Parathyroid adenoma (tissue), 2 donors: ENCODE results near the gene SMO.

Experiments used
- H2AFZ ChIP-seq: fragments of 300-600 bp; sonication (generic); one replicate; pipeline ENCODE4 v1.7.0; 2017; ENCODE audit warnings: antibody characterized with exemption, mild to moderate bottlenecking
- H3K27ac ChIP-seq: fragments of 300-600 bp; sonication (generic); one replicate; pipeline ENCODE4 v1.7.0; 2017
- H3K27me3 ChIP-seq: fragments of 300-600 bp; sonication (generic); one replicate; pipeline ENCODE4 v1.7.0; 2017; ENCODE audit warnings: low read length; ENCODE audit not compliant: control insufficient read depth, insufficient read depth
- H3K36me3 ChIP-seq: fragments of 300-600 bp; sonication (generic); one replicate; pipeline ENCODE4 v1.7.0; 2017; ENCODE audit warnings: low read length; ENCODE audit not compliant: control insufficient read depth, insufficient read depth
- H3K4me1 ChIP-seq: fragments of 300-600 bp; sonication (generic); one replicate; pipeline ENCODE4 v1.7.0; 2017; ENCODE audit warnings: control low read depth
- H3K4me2 ChIP-seq: fragments of 300-600 bp; sonication (generic); one replicate; pipeline ENCODE4 v1.7.0; 2017; ENCODE audit warnings: low read length
- H3K4me3 ChIP-seq: fragments of 300-600 bp; sonication (generic); one replicate; pipeline ENCODE4 v1.7.0; 2017; ENCODE audit warnings: low read depth, low read length
- H3K79me2 ChIP-seq: fragments of 300-600 bp; sonication (generic); one replicate; pipeline ENCODE4 v1.7.0; 2017; ENCODE audit warnings: control low read depth
- H3K9ac ChIP-seq: fragments of 300-600 bp; sonication (generic); one replicate; pipeline ENCODE4 v1.7.0; 2017; ENCODE audit warnings: mild to moderate bottlenecking
- H3K9me3 ChIP-seq: fragments of 300-600 bp; sonication (generic); one replicate; pipeline ENCODE4 v1.7.0; 2017; ENCODE audit warnings: low read length; ENCODE audit not compliant: control insufficient read depth
- CTCF ChIP-seq: fragments of 300-600 bp; sonication (generic); IDR thresholded peaks from one replicate; pipeline ENCODE4 v1.7.0; 2017; ENCODE audit warnings: antibody characterized with exemption, mild to moderate bottlenecking
- donor health status: primary hyperparathyroidism.

The SMO gene

DNA sequence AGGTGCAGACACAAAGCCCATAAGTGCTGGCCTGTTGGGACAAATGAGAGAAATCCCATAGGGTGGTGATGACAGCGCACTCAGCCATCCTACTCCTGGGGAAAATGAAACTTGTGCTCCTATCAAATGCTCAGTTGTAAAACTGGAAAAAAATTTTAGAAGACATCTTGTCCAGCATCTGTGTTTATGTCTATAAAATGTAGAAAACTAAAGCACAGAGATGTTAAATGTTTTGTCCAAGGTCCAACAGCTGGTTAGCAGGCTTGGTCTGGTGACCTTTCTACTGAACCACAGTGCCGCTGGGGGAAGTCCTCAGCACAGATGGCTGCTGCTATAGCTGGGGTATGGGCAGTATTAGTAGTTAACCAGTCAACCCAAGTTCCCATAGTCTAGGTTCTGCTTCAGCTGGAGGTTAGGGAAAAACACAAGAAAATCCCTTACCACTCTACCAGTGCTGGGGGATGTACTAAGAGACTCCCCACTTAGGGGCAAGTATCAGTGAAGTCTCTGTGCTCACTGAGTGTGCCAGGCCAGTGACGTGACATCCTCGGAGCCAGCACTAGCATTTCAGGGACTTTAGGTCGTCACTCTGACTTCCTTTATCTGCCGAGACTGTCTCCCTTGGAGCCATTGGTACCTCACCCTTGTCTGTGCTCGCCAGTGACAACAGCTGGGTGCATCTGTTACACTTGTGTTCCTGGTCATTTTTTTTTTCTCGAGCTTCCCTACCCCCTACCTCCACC is 42.0 kb upstream of the SMO start:
- TF ChIP-seq CTCF, result no peak
- H3K79me2 ChIP-seq, result no peaks in the 10 kb centered on the region
- H3K4me3 ChIP-seq, result no peak overlapping the region
- H3K9ac ChIP-seq, result no peak overlapping the region
- H3K4me2 ChIP-seq, result no peak overlapping the region
- peaks cover 4% of the 10 kb centered on the region for H3K4me1 ChIP-seq
- no peak overlapping the region for H2AFZ ChIP-seq
- no peaks in the 10 kb centered on the region for H3K27me3 ChIP-seq
- H3K9me3 ChIP-seq, result no peaks in the 10 kb centered on the region
- H3K27ac ChIP-seq, result no peak overlapping the region
- H3K36me3 ChIP-seq, result no peaks in the 10 kb centered on the region

DNA sequence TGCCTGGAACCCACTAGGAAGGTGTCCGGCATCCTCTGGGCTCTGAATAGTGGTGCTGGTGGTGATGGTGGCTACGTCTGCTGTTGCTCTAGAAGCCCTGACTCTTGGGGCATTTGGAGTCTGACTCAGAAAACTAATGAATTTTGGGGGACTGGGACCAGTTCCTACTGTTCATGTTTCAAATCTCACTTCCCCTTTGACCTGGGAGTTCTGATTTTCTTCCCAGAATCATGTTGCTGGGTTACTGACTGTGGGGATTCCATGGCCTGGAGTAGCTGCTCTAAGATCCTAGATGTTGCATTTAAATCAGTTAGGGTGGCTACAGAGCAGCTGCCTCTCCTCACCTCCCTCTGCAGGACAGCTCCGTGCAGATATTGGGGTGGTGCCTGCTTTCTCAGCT is 40.7 kb upstream of the SMO start:
- peaks cover 4% of the 10 kb centered on the region for H3K4me1 ChIP-seq
- no peak for TF ChIP-seq CTCF

GRCh38 chr7:129149511-129149910 is 38.9 kb upstream of the SMO start:
- H2AFZ ChIP-seq, result no peak overlapping the region
- H3K79me2 ChIP-seq, result no peaks in the 10 kb centered on the region
- TF ChIP-seq CTCF, result no peak

More for the DNA sequence above, 40.7 kb upstream of the SMO start:
- H2AFZ ChIP-seq, result no peak overlapping the region
- no peaks in the 10 kb centered on the region for H3K27me3 ChIP-seq
- no peak overlapping the region for H3K4me2 ChIP-seq
- no peaks in the 10 kb centered on the region for H3K79me2 ChIP-seq
- no peak overlapping the region for H3K4me3 ChIP-seq
- no peak overlapping the region for H3K27ac ChIP-seq
- no peak overlapping the region for H3K9ac ChIP-seq
- H3K36me3 ChIP-seq, result no peaks in the 10 kb centered on the region
- no peaks in the 10 kb centered on the region for H3K9me3 ChIP-seq

GRCh38 chr7:129150199-129150996 is 38.0 kb upstream of the SMO start:
- Histone ChIP-seq H3K4me1 (no peaks in the 10 kb centered on the region), H3K36me3 (no peaks in the 10 kb centered on the region), H3K79me2 (no peaks in the 10 kb centered on the region), H3K27me3 (no peaks in the 10 kb centered on the region), H3K27ac (no peak overlapping the region), H3K9ac (no peak overlapping the region), H2AFZ (no peak overlapping the region), H3K4me3 (no peak overlapping the region), H3K4me2 (no peak overlapping the region), H3K9me3 (no peaks in the 10 kb centered on the region)
- no peak for TF ChIP-seq CTCF

More at GRCh38 chr7:129149511-129149910, 38.9 kb upstream of the SMO start:
- Histone ChIP-seq H3K4me2 (no peak overlapping the region), H3K36me3 (no peaks in the 10 kb centered on the region), H3K27me3 (no peaks in the 10 kb centered on the region), H3K4me3 (no peak overlapping the region), H3K27ac (no peak overlapping the region), H3K4me1 (no peaks in the 10 kb centered on the region), H3K9me3 (no peaks in the 10 kb centered on the region), H3K9ac (no peak overlapping the region)
